Measurements from ENCODE around the gene F8A1. TPM values are rescaled to one million over a fixed set of nuclear protein-coding genes. Genes with fewer than 3 reads are reported as not detected.
"Not testable (repeated sequence)": the region's sequence is repeated elsewhere in the genome, so short reads cannot be mapped to it uniquely, and the experiment has no call there.

The F8A1 gene
- total RNA-seq, 1 experiment from 2014 or later: 18.8 TPM

DNA sequence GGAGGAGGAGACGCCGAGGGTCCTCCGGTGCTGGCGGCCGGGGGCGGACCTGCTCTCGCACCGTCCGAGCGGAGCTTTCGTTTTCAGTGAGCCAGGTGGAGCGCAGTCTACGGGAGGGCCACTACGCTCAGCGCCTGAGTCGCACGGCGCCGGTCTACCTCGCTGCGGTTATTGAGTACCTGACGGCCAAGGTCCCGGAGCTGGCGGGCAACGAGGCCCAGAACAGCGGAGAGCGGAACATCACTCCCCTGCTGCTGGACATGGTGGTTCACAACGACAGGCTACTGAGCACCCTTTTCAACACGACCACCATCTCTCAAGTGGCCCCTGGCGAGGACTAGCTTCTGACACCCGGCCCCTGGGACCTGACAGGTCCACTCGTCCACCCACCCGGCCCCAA, 1.1 kb upstream of the F8A1 start:
- H3K56ac ChIP-seq (ENCODE audit: insufficient read length, low read depth, low read length); H3K36me3 Mint-ChIP-seq (ENCODE audit: insufficient read depth in 1 of 3, low read depth in 3 of 3); H3K18ac ChIP-seq (ENCODE audit: insufficient read length, low read depth, low read length); H2BK12ac ChIP-seq (ENCODE audit: insufficient read length, low read depth, low read length); H2BK120ac ChIP-seq (ENCODE audit: low read depth, low read length, poor library complexity, severe bottlenecking); H4K20me1 ChIP-seq (ENCODE audit: control insufficient read depth, insufficient read depth, insufficient read length); H3K27me3 ChIP-seq (ENCODE audit: insufficient read depth, low read length); H3K27ac Mint-ChIP-seq; H2AK5ac ChIP-seq (ENCODE audit: insufficient read length, low read length); H4K5ac ChIP-seq (ENCODE audit: insufficient read length, low read depth, low read length); H3K79me1 ChIP-seq (ENCODE audit: insufficient read depth, low read depth, low read length, poor library complexity, severe bottlenecking); H3K4me3 Mint-ChIP-seq; H2BK5ac ChIP-seq (ENCODE audit: insufficient read length, low read length); H2AFZ ChIP-seq (ENCODE audit: low read length); H3T11ph ChIP-seq (ENCODE audit: low read length); H4K8ac ChIP-seq (replicated peaks; ENCODE audit: insufficient read length, low read depth, low read length); H3K9me3 ChIP-seq (ENCODE audit: control insufficient read depth, low read depth, low read length); H2BK20ac ChIP-seq (ENCODE audit: low read depth, low read length, poor library complexity, severe bottlenecking); H3K4me2 ChIP-seq (ENCODE audit: insufficient read depth, insufficient read length, low read length); H3K4ac ChIP-seq (ENCODE audit: low read depth, low read length); H3K23ac ChIP-seq (ENCODE audit: insufficient read length, low read depth, low read length); H3K4me1 ChIP-seq (ENCODE audit: insufficient read depth, low read length); H3K14ac ChIP-seq (ENCODE audit: insufficient read depth, low read length); H4K91ac ChIP-seq (ENCODE audit: insufficient read length, low read depth, low read length); H3K79me2 ChIP-seq (ENCODE audit: insufficient read depth, low read length); H3K23me2 ChIP-seq (ENCODE audit: insufficient read length, low read depth, low read length, poor library complexity, severe bottlenecking); H3K27me3 Mint-ChIP-seq (ENCODE audit: low read depth); H3K27ac ChIP-seq (ENCODE audit: insufficient read length, low read depth, low read length); H3K4me1 Mint-ChIP-seq; H3K9ac ChIP-seq (ENCODE audit: extremely low read depth, insufficient read length, low read length); H2BK15ac ChIP-seq (ENCODE audit: low read depth, low read length); DNase-seq: not testable (repeated sequence)
- H3K9me3 Mint-ChIP-seq: peaks cover 10 to 19% of the 10 kb centered on the region in 2 experiments
- WGBS (ENCODE audit: extremely low coverage, insufficient read length, low lambda C conversion rate): no CpG with 5 or more reads among the region's 33 CpGs

DNA sequence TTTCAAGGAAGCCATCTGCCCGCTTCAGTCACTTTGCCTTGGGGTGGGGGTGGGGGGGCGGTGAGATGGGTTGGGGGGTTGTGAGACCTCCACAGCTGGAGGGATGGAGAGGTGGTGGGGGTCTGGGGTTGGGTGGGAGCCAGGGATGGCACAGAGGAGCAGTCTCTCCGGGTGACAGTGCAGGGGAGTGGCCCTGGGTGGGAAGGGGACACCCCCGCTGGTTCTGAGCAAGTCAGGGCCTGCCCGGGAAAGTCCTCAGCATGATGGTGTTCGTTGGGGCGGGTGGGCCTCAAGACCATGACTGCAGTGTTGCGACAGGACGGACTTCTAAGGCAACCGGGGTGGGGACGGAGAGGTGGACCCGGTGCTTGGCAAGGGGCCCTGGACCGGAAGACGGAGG, 606 bp upstream of the F8A1 start:
- not testable (repeated sequence) for H3K27me3 Mint-ChIP-seq (ENCODE audit: low read depth); H3K9me3 ChIP-seq (ENCODE audit: control insufficient read depth, low read depth, low read length); H3K4me1 Mint-ChIP-seq; H4K91ac ChIP-seq (ENCODE audit: insufficient read length, low read depth, low read length); H2BK5ac ChIP-seq (ENCODE audit: insufficient read length, low read length); H2BK120ac ChIP-seq (ENCODE audit: low read depth, low read length, poor library complexity, severe bottlenecking); H3K23me2 ChIP-seq (ENCODE audit: insufficient read length, low read depth, low read length, poor library complexity, severe bottlenecking); H3K27ac ChIP-seq (ENCODE audit: insufficient read length, low read depth, low read length); H2BK20ac ChIP-seq (ENCODE audit: low read depth, low read length, poor library complexity, severe bottlenecking); H3K4ac ChIP-seq (ENCODE audit: low read depth, low read length); H3K79me2 ChIP-seq (ENCODE audit: insufficient read depth, low read length); H3K27me3 ChIP-seq (ENCODE audit: insufficient read depth, low read length); H3K18ac ChIP-seq (ENCODE audit: insufficient read length, low read depth, low read length); H3T11ph ChIP-seq (ENCODE audit: low read length); H2AFZ ChIP-seq (ENCODE audit: low read length); H3K56ac ChIP-seq (ENCODE audit: insufficient read length, low read depth, low read length); H3K4me3 Mint-ChIP-seq; H4K8ac ChIP-seq (replicated peaks; ENCODE audit: insufficient read length, low read depth, low read length); H4K5ac ChIP-seq (ENCODE audit: insufficient read length, low read depth, low read length); H3K23ac ChIP-seq (ENCODE audit: insufficient read length, low read depth, low read length); H3K79me1 ChIP-seq (ENCODE audit: insufficient read depth, low read depth, low read length, poor library complexity, severe bottlenecking); DNase-seq; H3K27ac Mint-ChIP-seq; H2BK15ac ChIP-seq (ENCODE audit: low read depth, low read length); H3K14ac ChIP-seq (ENCODE audit: insufficient read depth, low read length); H3K4me2 ChIP-seq (ENCODE audit: insufficient read depth, insufficient read length, low read length); H3K36me3 Mint-ChIP-seq (ENCODE audit: insufficient read depth in 1 of 3, low read depth in 3 of 3); H3K4me1 ChIP-seq (ENCODE audit: insufficient read depth, low read length); H4K20me1 ChIP-seq (ENCODE audit: control insufficient read depth, insufficient read depth, insufficient read length); H3K9ac ChIP-seq (ENCODE audit: extremely low read depth, insufficient read length, low read length); H2AK5ac ChIP-seq (ENCODE audit: insufficient read length, low read length); H2BK12ac ChIP-seq (ENCODE audit: insufficient read length, low read depth, low read length)
- WGBS (ENCODE audit: extremely low coverage, insufficient read length, low lambda C conversion rate): no CpG with 5 or more reads among the region's 14 CpGs
- peaks cover 10 to 19% of the 10 kb centered on the region in 2 experiments; a peak in 4 of 5 replicates for H3K9me3 Mint-ChIP-seq
